SW 1271 (cell line): ENCODE data around the gene SOST.

ENCODE experiments used
- DNase-seq, 2 experiments: peaks; one replicate each; lab custom pipeline; 2025; lab: John Stamatoyannopoulos, UW

SOST gene

DNA sequence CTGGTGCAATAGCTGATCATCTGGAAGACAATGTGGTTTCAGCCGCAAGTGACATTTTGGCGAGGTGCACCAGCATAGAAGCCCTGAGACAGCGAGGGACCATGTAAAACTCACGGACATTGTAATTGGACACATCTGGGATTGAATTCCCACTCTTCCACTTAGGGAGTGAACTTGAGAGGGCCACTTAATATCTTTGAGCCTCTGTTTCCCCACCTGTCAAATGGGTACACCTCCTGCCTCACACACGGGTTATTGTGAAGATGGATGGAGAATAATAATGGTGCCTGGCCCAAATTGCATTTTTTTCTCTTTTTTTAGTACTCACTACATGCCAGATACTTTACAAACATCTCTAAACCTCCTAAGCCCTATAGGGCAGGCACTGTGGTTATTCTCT, 51.4 kb downstream of the SOST start:
- DNase-seq, result no peak

DNA sequence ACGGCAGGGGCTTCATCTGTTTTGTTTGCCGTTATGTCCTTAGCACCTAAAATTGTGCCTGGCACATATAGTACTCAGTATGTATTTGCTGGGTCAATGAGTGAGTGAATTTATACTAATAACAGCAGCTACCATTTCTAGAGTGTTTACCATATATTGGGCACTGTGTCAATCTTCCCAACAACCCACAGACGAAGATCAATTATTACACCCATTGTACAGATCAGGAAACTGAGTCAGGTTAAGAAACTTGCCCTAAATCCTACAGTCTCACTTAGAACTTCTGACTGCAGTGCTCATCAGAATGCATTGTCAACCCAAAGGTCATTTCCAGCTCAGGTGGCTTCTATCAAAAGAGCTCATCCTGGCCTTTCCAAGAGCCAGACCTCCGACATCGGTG, 52.4 kb downstream of the SOST start:
- DNase-seq, result no peak
